SK-N-SH treated with all-trans-retinoic acid at 6 μM for 48 hours (cell line): ENCODE measurements around the gene CRYGC.

ENCODE experiments used
- ATAC-seq: fragments of 200-7000 bp; cut with Tn5 transposase; 3 replicates; pipeline ENCODE4 v1.9.1; 2020; ENCODE audit warnings: mild to moderate bottlenecking, moderate library complexity
- BACH2 ChIP-seq: fragments of 250-450 bp; sonication (Bioruptor Pico); IDR thresholded peaks from 2 replicates; pipeline ENCODE4 v1.9.0; 2021; ENCODE audit warnings: mild to moderate bottlenecking, borderline replicate concordance
- CREB5 ChIP-seq: fragments of 250-450 bp; sonication (Bioruptor Pico); IDR thresholded peaks from 2 replicates; pipeline ENCODE4 v1.5.1; 2020; ENCODE audit warnings: low read depth, mild to moderate bottlenecking, moderate library complexity
- CSDC2 ChIP-seq: fragments of 250-450 bp; sonication (Bioruptor Pico); IDR thresholded peaks from 2 replicates; pipeline ENCODE4 v1.5.0; 2020; ENCODE audit warnings: mild to moderate bottlenecking, moderate library complexity
- CSRNP3 ChIP-seq: fragments of 250-450 bp; sonication (Bioruptor Pico); IDR thresholded peaks from 2 replicates; pipeline ENCODE4 v1.5.1; 2021; ENCODE audit warnings: mild to moderate bottlenecking, moderate library complexity
- ESRRG ChIP-seq: fragments of 250-450 bp; sonication (Bioruptor Pico); IDR thresholded peaks from 2 replicates; pipeline ENCODE4 v1.6.1; 2021; ENCODE audit warnings: mild to moderate bottlenecking
- ISL1 ChIP-seq: fragments of 250-450 bp; sonication (Bioruptor Pico); IDR thresholded peaks from 2 replicates; pipeline ENCODE4 v2.1.2; 2022; ENCODE audit warnings: mild to moderate bottlenecking, moderate library complexity
- OSR1 ChIP-seq: fragments of 250-450 bp; sonication (Bioruptor Pico); IDR thresholded peaks from 2 replicates; pipeline ENCODE4 v1.8.0; 2022; ENCODE audit warnings: moderate library complexity, mild to moderate bottlenecking, inconsistent platforms
- PATZ1 ChIP-seq: fragments of 250-450 bp; sonication (Bioruptor Pico); IDR thresholded peaks from 2 replicates; pipeline ENCODE4 v1.8.0; 2020; ENCODE audit warnings: mild to moderate bottlenecking, moderate library complexity, borderline replicate concordance
- POU6F1 ChIP-seq: fragments of 250-450 bp; sonication (Bioruptor Pico); IDR thresholded peaks from 2 replicates; pipeline ENCODE4 v1.8.0; 2021; ENCODE audit warnings: low read depth, mild to moderate bottlenecking, moderate library complexity, borderline replicate concordance
- RARB ChIP-seq: fragments of 250-450 bp; sonication (Bioruptor Pico); IDR thresholded peaks from 2 replicates; pipeline ENCODE4 v1.8.0; 2021; ENCODE audit warnings: mild to moderate bottlenecking, moderate library complexity
- SNAI2 ChIP-seq: fragments of 250-450 bp; sonication (Bioruptor Pico); IDR thresholded peaks from 2 replicates; pipeline ENCODE4 v1.5.0; 2020; ENCODE audit warnings: mild to moderate bottlenecking, moderate library complexity
- TCF4 ChIP-seq: fragments of 250-450 bp; sonication (Bioruptor Pico); IDR thresholded peaks from 2 replicates; pipeline ENCODE4 v1.8.0; 2021; ENCODE audit warnings: mild to moderate bottlenecking, moderate library complexity, borderline replicate concordance
- TOX ChIP-seq: fragments of 250-450 bp; sonication (Bioruptor Pico); IDR thresholded peaks from 2 replicates; pipeline ENCODE4 v1.8.0; 2021; ENCODE audit warnings: mild to moderate bottlenecking, moderate library complexity, borderline replicate concordance
- TSHZ2 ChIP-seq: fragments of 250-450 bp; sonication (Bioruptor Pico); IDR thresholded peaks from 2 replicates; pipeline ENCODE4 v1.5.0; 2020; ENCODE audit warnings: mild to moderate bottlenecking, moderate library complexity
- ZC3H10 ChIP-seq: fragments of 250-450 bp; sonication (Bioruptor Pico); IDR thresholded peaks from 2 replicates; pipeline ENCODE4 v1.5.1; 2021; ENCODE audit warnings: mild to moderate bottlenecking, moderate library complexity
- ZFP3 ChIP-seq: fragments of 250-450 bp; sonication (Bioruptor Pico); IDR thresholded peaks from 2 replicates; pipeline ENCODE4 v1.5.0; 2020; ENCODE audit warnings: mild to moderate bottlenecking, moderate library complexity
- ZNF565 ChIP-seq: fragments of 450-650 bp; formaldehyde crosslinking; conservative IDR thresholded peaks from 2 replicates; pipeline ENCODE4 v1.5.0; 2020; ENCODE audit warnings: low read depth, mild to moderate bottlenecking, moderate library complexity
- ZNF70 ChIP-seq: fragments of 450-650 bp; formaldehyde crosslinking; IDR thresholded peaks from 2 replicates; pipeline ENCODE4 v1.5.0; 2020; ENCODE audit warnings: mild to moderate bottlenecking, moderate library complexity
- ZNF8 ChIP-seq: fragments of 450-650 bp; formaldehyde crosslinking; IDR thresholded peaks from 2 replicates; pipeline ENCODE4 v1.5.0; 2020; ENCODE audit warnings: mild to moderate bottlenecking, moderate library complexity

Gene CRYGC

GRCh38 chr2:208147759-208148158 lies 18.1 kb upstream of the CRYGC start:
- no peak for ATAC-seq
- no peak for TF ChIP-seq ISL1 (CRISPR knock-in tag)
- no peak for TF ChIP-seq ZFP3 (CRISPR knock-in tag)
- TF ChIP-seq BACH2 (CRISPR knock-in tag), result no peak
- TF ChIP-seq TOX (CRISPR knock-in tag), result no peak
- no peak for TF ChIP-seq ESRRG (CRISPR knock-in tag)
- TF ChIP-seq ZNF565, result no peak
- no peak for TF ChIP-seq PATZ1
- TF ChIP-seq OSR1, result no peak
- TF ChIP-seq ZC3H10, result no peak
- TF ChIP-seq SNAI2 (CRISPR knock-in tag), result no peak
- no peak for TF ChIP-seq TSHZ2 (CRISPR knock-in tag)
- TF ChIP-seq RARB (CRISPR knock-in tag), result no peak

- TF ChIP-seq ZNF70 (CRISPR knock-in tag) (no peak), POU6F1 (CRISPR knock-in tag) (no peak), BACH2 (CRISPR knock-in tag) (no peak), CREB5 (CRISPR knock-in tag) (no peak), CSDC2 (CRISPR knock-in tag) (no peak), PATZ1 (no peak), TCF4 (CRISPR knock-in tag) (no peak), TSHZ2 (CRISPR knock-in tag) (no peak), ZNF8 (CRISPR knock-in tag) (no peak), CSRNP3 (no peak), ZC3H10 (no peak)
- ATAC-seq, result no peak
Measured at GRCh38 chr2:208147008-208147407, 17.4 kb upstream of the CRYGC start.
